HCT116 (cell line): Measurements from ENCODE around the gene CORO2B. TPM values are rescaled to one million over a fixed set of nuclear protein-coding genes. Genes with fewer than 3 reads are reported as not detected.

Experiments
- ATAC-seq: fragments of 200-7000 bp; cut with Tn5 transposase; 2 replicates; pipeline ENCODE4 v1.9.1; 2020; ENCODE audit warnings: mild to moderate bottlenecking, moderate library complexity
- BruUV-seq: library from RNA; stranded (reverse); fragments of 400-500 nt; replicated peaks from 2 replicates; lab custom pipeline; 2021; lab: Mats Ljungman, UMichigan
- CTCF ChIA-PET: fragments of 300-600 bp; sonication (Branson Sonifier 250); formaldehyde crosslinking; loops from one replicate; lab custom pipeline; 2021; ENCODE audit warnings: antibody characterized with exemption; lab: Charles Lee
- POLR2A ChIA-PET: fragments of 300-600, 350-600 bp; sonication (Branson Sonifier 250); formaldehyde crosslinking; loops from one replicate; lab custom pipeline; 2021; ENCODE audit warnings: antibody characterized with exemption; lab: Charles Lee
- RAD21 ChIA-PET, 2 experiments: fragments of 300-600 bp; sonication (Branson Sonifier 250); formaldehyde crosslinking; loops; one replicate each; lab custom pipeline; 2023; ENCODE audit warnings: low total read pairs in 2 of 2; ENCODE audit not compliant: uncharacterized antibody in 2 of 2, unreplicated experiment in 2 of 2, low non-redundant PET in 1 of 2; lab: Charles Lee
- DNase-seq: peaks from one replicate; pipeline ENCODE4 v3.0.0-alpha.2; 2010; ENCODE audit warnings: low read depth, low spot score
- H2AFZ ChIP-seq: fragments of 200-600 bp; shearing (Covaris generic), sonication (generic); 2 replicates; pipeline ENCODE4 v1.6.1; 2017; ENCODE audit warnings: low read depth, mixed run types, mixed read lengths, antibody characterized with exemption, low read length; ENCODE audit not compliant: poor library complexity, severe bottlenecking
- H3K27ac ChIP-seq: 2 replicates; pipeline ENCODE4 v1.5.1; 2012; ENCODE audit warnings: low read depth, low read length
- H3K27me3 ChIP-seq: fragments of 200-600 bp; sonication (generic); 2 replicates; pipeline ENCODE4 v1.6.1; 2016; ENCODE audit warnings: mixed run types, low read length, mixed read lengths; ENCODE audit not compliant: insufficient read depth
- H3K36me3 ChIP-seq, 2 experiments: fragments of 200-500 bp in 1 of 2; fragments of 200-600 bp in 1 of 2; sonication (Bioruptor generic) in 1 of 2; sonication (generic) in 1 of 2; 2 replicates each; pipeline versions ENCODE4 v1.5.1 to v1.6.1; 2014 to 2016; ENCODE audit warnings: low read length in 2 of 2, inconsistent platforms in 1 of 2, mixed read lengths in 1 of 2, mixed run types in 1 of 2; ENCODE audit not compliant: insufficient read depth in 2 of 2, control insufficient read depth in 1 of 2
- H3K4me1 ChIP-seq, 2 experiments: fragments of 200-600 bp in 1 of 2; sonication (generic) in 1 of 2; 2 replicates each; pipeline versions ENCODE4 v1.5.1 to v1.6.1; 2012 to 2017; ENCODE audit warnings: low read length in 2 of 2, inconsistent platforms in 1 of 2, mild to moderate bottlenecking in 1 of 2, mixed read lengths in 1 of 2, mixed run types in 1 of 2, moderate library complexity in 1 of 2; ENCODE audit not compliant: insufficient read depth in 2 of 2, control insufficient read depth in 1 of 2
- H3K4me2 ChIP-seq: fragments of 200-600 bp; sonication (generic); 2 replicates; pipeline ENCODE4 v1.6.1; 2017; ENCODE audit warnings: mixed run types, low read length, mixed read lengths
- H3K4me3 ChIP-seq, 2 experiments: fragments of 200-600 bp in 1 of 2; sonication (generic) in 1 of 2; replicated peaks in 1 of 2; 2 replicates each; pipeline ENCODE4 v1.5.1; 2011 to 2016; ENCODE audit warnings: low read length in 2 of 2, control low read depth in 1 of 2, low read depth in 1 of 2, mild to moderate bottlenecking in 1 of 2, mixed read lengths in 1 of 2, mixed run types in 1 of 2
- H3K79me2 ChIP-seq: fragments of 200-600 bp; sonication (generic); 2 replicates; pipeline ENCODE4 v1.6.1; 2017; ENCODE audit warnings: mild to moderate bottlenecking, mixed run types, low read length, moderate library complexity, mixed read lengths; ENCODE audit not compliant: insufficient read depth
- H3K9ac ChIP-seq: fragments of 200-600 bp; sonication (generic); 2 replicates; pipeline ENCODE4 v1.6.1; 2016; ENCODE audit warnings: low read length, mixed read lengths
- H3K9me2 ChIP-seq: fragments of 200-600 bp; sonication (generic), shearing (Covaris generic); 2 replicates; pipeline ENCODE4 v1.6.1; 2017; ENCODE audit warnings: mixed run types, mild to moderate bottlenecking, moderate library complexity; ENCODE audit not compliant: insufficient read depth
- H3K9me3 ChIP-seq, 2 experiments: fragments of 200-500 bp in 1 of 2; fragments of 200-600 bp in 1 of 2; sonication (Bioruptor generic) in 1 of 2; sonication (generic) in 1 of 2; 2 replicates each; pipeline ENCODE4 v1.6.1; 2014 to 2017; ENCODE audit warnings: low read length in 2 of 2, mixed read lengths in 2 of 2, inconsistent platforms in 1 of 2, low read depth in 1 of 2, mild to moderate bottlenecking in 1 of 2, mixed run types in 1 of 2, moderate library complexity in 1 of 2; ENCODE audit not compliant: control insufficient read depth in 1 of 2, insufficient read depth in 1 of 2
- H4K20me1 ChIP-seq: fragments of 200-600 bp; sonication (generic), shearing (Covaris generic); 2 replicates; pipeline ENCODE4 v1.6.1; 2017; ENCODE audit warnings: mixed run types, mild to moderate bottlenecking, moderate library complexity; ENCODE audit not compliant: insufficient read depth
- CBX3 ChIP-seq: IDR thresholded peaks from 2 replicates; pipeline ENCODE4 v1.6.1; 2012; ENCODE audit warnings: low read depth
- CEBPB ChIP-seq: IDR thresholded peaks from 2 replicates; pipeline ENCODE4 v1.6.1; 2012; ENCODE audit warnings: low read depth
- EGR1 ChIP-seq: IDR thresholded peaks from 2 replicates; pipeline ENCODE4 v1.6.1; 2012; ENCODE audit warnings: low read depth
- FOSL1 ChIP-seq: IDR thresholded peaks from 2 replicates; pipeline ENCODE4 v1.6.1; 2012; ENCODE audit warnings: low read depth
- POLR2AphosphoS5 ChIP-seq: IDR thresholded peaks from 2 replicates; pipeline ENCODE4 v1.6.1; 2011; ENCODE audit warnings: mild to moderate bottlenecking, low read depth, low read length, moderate library complexity
- YY1 ChIP-seq: IDR thresholded peaks from 2 replicates; pipeline ENCODE4 v1.6.1; 2011; ENCODE audit warnings: low read length, low read depth, moderate library complexity, mild to moderate bottlenecking; ENCODE audit not compliant: insufficient replicate concordance; ENCODE audit errors: extremely low read depth
- intact Hi-C: fragments of 100-400 bp; cut with micrococcal nuclease; formaldehyde crosslinking; loops from 2 replicates; pipeline ENCODE4 v1.10.0; 2022
- total RNA-seq: library from RNA; stranded (reverse); gene quantifications from one replicate; pipeline ENCODE4 v1.2.1, GENCODE V29; 2021; ENCODE audit not compliant: unreplicated experiment
- TF ChIP-seq, protein P1 (sequence below): IDR thresholded peaks from 2 replicates; pipeline ENCODE4 v1.6.1; 2012
- TF ChIP-seq, protein P2 (sequence below): IDR thresholded peaks from 2 replicates; pipeline ENCODE4 v1.6.1; 2012; ENCODE audit warnings: low read depth
- TF ChIP-seq, protein P3 (sequence below): IDR thresholded peaks from 2 replicates; pipeline ENCODE4 v1.6.1; 2011; ENCODE audit warnings: mild to moderate bottlenecking, low read length, moderate library complexity; ENCODE audit not compliant: insufficient replicate concordance; ENCODE audit errors: extremely low read depth

The CORO2B gene
- total RNA-seq, 1 experiment from 2014 or later, result 2.8 TPM

DNA sequence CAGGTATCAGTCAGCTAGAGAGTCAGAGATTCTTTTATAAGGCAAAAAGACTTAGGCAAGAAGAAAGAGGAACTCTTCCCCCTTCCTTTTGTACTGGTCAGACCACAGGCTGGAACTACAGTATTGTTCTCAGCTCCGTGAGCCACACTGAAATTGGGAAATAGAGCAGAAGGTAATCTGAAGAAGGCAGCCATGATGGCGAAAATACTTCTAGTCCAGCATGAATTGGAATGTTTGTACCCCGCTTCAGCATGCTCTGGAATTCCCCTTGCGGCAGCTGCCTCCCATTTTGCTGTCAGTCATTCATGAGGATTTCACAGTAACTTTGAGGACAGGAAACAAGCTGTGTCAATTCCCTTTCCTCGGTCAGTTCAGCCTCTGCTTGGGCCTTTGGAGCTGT lies 96.2 kb downstream of the CORO2B start:
- no peaks in the 10 kb centered on the region for H3K36me3 ChIP-seq
- H3K9me2 ChIP-seq, result no peaks in the 10 kb centered on the region
- BruUV-seq, result no TSS peak
- H3K9me3 ChIP-seq, result no peaks in the 10 kb centered on the region
- H3K4me2 ChIP-seq, result no peak overlapping the region
- ATAC-seq (no peak), DNase-seq (no peak)
- H4K20me1 ChIP-seq, result no peaks in the 10 kb centered on the region
- no peak for TF ChIP-seq CBX3
- TF ChIP-seq EGR1, result no peak
- TF ChIP-seq, protein P1, sequence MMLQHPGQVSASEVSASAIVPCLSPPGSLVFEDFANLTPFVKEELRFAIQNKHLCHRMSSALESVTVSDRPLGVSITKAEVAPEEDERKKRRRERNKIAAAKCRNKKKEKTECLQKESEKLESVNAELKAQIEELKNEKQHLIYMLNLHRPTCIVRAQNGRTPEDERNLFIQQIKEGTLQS, result no peak
- TF ChIP-seq YY1, result no peak
- TF ChIP-seq, protein P2, sequence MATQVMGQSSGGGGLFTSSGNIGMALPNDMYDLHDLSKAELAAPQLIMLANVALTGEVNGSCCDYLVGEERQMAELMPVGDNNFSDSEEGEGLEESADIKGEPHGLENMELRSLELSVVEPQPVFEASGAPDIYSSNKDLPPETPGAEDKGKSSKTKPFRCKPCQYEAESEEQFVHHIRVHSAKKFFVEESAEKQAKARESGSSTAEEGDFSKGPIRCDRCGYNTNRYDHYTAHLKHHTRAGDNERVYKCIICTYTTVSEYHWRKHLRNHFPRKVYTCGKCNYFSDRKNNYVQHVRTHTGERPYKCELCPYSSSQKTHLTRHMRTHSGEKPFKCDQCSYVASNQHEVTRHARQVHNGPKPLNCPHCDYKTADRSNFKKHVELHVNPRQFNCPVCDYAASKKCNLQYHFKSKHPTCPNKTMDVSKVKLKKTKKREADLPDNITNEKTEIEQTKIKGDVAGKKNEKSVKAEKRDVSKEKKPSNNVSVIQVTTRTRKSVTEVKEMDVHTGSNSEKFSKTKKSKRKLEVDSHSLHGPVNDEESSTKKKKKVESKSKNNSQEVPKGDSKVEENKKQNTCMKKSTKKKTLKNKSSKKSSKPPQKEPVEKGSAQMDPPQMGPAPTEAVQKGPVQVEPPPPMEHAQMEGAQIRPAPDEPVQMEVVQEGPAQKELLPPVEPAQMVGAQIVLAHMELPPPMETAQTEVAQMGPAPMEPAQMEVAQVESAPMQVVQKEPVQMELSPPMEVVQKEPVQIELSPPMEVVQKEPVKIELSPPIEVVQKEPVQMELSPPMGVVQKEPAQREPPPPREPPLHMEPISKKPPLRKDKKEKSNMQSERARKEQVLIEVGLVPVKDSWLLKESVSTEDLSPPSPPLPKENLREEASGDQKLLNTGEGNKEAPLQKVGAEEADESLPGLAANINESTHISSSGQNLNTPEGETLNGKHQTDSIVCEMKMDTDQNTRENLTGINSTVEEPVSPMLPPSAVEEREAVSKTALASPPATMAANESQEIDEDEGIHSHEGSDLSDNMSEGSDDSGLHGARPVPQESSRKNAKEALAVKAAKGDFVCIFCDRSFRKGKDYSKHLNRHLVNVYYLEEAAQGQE, result no peak
- TF ChIP-seq POLR2AphosphoS5, result no peak
- TF ChIP-seq, protein P3, sequence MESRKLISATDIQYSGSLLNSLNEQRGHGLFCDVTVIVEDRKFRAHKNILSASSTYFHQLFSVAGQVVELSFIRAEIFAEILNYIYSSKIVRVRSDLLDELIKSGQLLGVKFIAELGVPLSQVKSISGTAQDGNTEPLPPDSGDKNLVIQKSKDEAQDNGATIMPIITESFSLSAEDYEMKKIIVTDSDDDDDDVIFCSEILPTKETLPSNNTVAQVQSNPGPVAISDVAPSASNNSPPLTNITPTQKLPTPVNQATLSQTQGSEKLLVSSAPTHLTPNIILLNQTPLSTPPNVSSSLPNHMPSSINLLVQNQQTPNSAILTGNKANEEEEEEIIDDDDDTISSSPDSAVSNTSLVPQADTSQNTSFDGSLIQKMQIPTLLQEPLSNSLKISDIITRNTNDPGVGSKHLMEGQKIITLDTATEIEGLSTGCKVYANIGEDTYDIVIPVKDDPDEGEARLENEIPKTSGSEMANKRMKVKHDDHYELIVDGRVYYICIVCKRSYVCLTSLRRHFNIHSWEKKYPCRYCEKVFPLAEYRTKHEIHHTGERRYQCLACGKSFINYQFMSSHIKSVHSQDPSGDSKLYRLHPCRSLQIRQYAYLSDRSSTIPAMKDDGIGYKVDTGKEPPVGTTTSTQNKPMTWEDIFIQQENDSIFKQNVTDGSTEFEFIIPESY, result no peak
- TF ChIP-seq CEBPB, result no peak
- TF ChIP-seq FOSL1, result no peak
- H3K4me3 ChIP-seq, result no peak overlapping the region
- H3K79me2 ChIP-seq, result no peaks in the 10 kb centered on the region
- no peak overlapping the region for H3K27ac ChIP-seq
- H3K4me1 ChIP-seq, result peaks cover 0 to 18% of the 10 kb centered on the region in 2 experiments; a peak in 2 of 4 replicates
- CTCF ChIA-PET, result interaction anchor here (0.9 to 6.3 kb wide), 8 partner anchors 17 to 250 kb away, joined by 3 to 98 read pairs (median 12); no protein-coding TSS in a partner anchor
- no peak overlapping the region for H3K9ac ChIP-seq
- POLR2A ChIA-PET, result interaction anchor here (1.7 kb wide), 1 partner anchor 115 kb away, joined by 3 read pairs; no protein-coding TSS in a partner anchor
- no peak overlapping the region for H2AFZ ChIP-seq
- no peaks in the 10 kb centered on the region for H3K27me3 ChIP-seq
- intact Hi-C loops, result loop anchor here (1.0 to 5.0 kb wide), 5 partner anchors 116 to 369 kb away; no protein-coding TSS in a partner anchor
- RAD21 ChIA-PET, result interaction anchor here in 1 of 2 experiments (1.5 to 1.8 kb wide), 2 partner anchors 121 to 201 kb away, joined by 8 to 23 read pairs; no protein-coding TSS in a partner anchor
